Activated naive CD4-positive, alpha-beta T cell treated with anti-CD3 and anti-CD28 coated beads, Interleukin-2, amount 50 U/mL, for 16 hours (primary cell): ENCODE results near the gene SYNPO2.
"Not testable (repeated sequence)": the region's sequence is repeated elsewhere in the genome, so short reads cannot be mapped to it uniquely, and the experiment has no call there.

Experiments used
- DNase-seq: peaks from one replicate; pipeline ENCODE4 v3.0.0-alpha.2; 2020

The SYNPO2 gene, protein sequence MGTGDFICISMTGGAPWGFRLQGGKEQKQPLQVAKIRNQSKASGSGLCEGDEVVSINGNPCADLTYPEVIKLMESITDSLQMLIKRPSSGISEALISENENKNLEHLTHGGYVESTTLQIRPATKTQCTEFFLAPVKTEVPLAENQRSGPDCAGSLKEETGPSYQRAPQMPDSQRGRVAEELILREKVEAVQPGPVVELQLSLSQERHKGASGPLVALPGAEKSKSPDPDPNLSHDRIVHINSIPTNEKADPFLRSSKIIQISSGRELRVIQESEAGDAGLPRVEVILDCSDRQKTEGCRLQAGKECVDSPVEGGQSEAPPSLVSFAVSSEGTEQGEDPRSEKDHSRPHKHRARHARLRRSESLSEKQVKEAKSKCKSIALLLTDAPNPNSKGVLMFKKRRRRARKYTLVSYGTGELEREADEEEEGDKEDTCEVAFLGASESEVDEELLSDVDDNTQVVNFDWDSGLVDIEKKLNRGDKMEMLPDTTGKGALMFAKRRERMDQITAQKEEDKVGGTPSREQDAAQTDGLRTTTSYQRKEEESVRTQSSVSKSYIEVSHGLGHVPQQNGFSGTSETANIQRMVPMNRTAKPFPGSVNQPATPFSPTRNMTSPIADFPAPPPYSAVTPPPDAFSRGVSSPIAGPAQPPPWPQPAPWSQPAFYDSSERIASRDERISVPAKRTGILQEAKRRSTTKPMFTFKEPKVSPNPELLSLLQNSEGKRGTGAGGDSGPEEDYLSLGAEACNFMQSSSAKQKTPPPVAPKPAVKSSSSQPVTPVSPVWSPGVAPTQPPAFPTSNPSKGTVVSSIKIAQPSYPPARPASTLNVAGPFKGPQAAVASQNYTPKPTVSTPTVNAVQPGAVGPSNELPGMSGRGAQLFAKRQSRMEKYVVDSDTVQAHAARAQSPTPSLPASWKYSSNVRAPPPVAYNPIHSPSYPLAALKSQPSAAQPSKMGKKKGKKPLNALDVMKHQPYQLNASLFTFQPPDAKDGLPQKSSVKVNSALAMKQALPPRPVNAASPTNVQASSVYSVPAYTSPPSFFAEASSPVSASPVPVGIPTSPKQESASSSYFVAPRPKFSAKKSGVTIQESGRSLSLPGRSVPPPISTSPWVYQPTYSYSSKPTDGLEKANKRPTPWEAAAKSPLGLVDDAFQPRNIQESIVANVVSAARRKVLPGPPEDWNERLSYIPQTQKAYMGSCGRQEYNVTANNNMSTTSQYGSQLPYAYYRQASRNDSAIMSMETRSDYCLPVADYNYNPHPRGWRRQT

DNA sequence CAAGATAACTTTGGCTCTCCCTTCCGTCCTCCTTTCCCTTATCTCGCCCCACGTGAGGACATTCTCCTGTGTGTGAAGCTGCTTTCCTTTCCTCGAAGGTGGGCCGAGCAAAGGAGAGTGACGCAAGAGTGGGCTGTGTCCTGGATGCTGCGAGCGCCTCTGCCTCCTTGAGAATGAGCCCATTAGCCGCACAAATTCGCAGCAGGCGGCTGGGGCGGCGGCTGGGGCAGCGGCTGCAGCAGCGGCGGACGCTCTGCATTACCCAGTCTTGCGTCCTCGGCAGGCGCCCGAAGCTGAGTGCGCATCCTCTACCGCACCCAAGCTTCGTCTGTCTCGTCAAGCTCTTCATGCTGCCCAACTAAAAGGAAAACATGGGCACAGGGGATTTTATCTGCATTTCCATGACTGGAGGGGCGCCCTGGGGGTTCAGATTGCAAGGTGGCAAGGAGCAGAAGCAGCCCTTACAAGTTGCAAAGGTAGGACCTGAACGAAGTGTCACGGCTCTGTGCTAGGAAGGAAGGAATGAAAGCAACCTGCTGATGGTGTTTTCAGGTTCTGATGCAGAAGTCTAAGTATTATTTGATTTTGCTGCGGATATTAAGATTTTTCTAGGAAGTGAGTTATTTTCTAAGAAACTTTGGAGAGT lies at the start of gene SYNPO2:
TSS of gene SYNPO2 (plus strand) at position 189 of the 646 bp plus-strand sequence. CDS start at position 372, 183 bp downstream.
- DNase-seq, result peak; percentile 23

DNA sequence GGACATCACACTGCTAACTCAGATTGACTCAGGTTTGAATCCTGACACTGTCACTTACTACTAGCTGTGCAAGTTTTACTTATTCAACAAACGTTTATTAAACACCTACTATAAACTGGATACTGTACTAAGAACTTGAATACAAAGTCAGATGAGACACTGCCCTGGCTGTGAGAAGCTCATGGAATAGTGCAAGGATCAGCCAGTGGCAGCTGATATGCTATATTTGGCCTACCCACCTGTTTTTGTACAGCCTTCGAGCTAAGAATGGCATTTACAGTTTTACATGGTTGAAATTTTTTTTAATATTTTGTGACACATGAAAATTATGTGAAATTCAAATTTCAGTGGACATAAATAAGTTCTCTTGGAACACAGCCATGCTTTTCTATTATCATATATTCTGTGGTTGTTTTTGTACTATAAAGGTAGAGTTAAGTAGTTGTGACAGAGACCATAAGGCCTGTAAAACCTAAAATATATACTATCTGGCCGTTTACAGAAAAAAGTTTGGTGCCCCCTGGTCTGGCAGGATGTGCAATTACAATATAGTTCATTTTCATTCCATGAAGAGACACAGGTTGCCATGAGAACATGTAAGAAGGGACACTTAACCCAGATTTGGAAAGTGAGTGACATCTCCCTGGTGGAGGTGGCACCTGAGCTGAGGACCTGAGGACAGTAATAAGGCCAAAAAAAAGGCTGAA lies 49.3 kb upstream of the SYNPO2 start:
- DNase-seq, result no peak

DNA sequence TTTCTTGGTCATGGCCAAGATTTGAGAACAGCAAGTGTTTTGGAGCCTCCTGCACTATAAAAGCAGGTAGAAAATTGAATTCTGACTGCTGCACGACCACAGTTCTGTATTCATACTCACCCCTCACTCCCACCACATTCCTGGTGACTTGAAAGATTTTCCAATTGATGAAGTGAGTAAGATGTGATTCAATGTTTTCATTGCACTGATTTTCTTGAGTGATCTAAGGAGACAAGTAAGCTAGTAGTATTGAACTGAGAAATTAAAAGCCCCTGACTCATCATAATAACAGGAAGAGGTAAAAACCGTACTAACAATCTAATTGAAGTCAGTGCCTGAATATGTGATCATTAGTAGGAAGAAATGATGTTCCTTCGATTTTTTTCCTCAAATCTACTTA lies 46.6 kb upstream of the SYNPO2 start:
- no peak for DNase-seq

DNA sequence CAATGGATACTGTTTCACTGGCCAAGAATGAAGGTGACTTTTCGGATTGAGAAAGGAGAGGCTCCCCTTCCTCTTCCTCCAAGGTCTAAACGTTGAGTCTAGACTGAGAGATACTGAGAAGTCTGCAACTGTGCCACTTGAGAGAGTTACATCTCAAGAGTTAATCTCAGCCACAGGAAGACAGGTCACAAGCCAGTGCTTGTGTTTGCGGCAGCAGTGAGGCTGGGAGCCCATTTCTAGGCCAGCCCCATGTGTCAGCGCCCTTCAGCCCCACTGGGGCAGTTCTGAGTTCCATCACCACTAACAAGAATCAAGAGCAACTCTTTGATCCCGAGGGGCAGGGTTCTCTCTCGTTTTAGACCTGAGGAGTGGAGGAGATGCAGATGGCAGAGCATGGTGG lies 45.4 kb upstream of the SYNPO2 start:
- no peak for DNase-seq

DNA sequence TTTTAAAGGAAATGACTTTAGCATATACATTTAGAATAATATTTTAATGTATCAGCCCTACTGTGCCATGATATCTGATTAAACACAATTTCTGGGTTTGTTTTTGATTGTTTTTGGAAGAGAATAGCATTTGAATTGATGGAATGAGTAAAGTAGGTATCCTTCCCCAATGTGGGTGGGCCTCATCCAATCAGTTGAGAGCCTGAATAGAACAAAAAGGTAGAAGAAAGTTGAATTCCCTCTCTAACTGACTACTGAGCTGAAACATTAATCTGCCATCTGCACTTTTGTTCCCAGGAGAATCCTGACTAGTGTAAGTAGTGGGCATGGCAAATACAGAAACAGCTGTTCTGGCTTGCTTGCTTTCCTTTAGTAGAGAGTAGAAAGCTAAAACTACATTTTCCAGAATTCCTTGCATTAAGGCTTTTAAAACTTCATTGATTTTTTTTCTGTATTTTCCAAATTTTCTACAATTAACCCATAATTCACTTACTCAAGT lies 43.1 kb upstream of the SYNPO2 start:
- DNase-seq, result no peak

DNA sequence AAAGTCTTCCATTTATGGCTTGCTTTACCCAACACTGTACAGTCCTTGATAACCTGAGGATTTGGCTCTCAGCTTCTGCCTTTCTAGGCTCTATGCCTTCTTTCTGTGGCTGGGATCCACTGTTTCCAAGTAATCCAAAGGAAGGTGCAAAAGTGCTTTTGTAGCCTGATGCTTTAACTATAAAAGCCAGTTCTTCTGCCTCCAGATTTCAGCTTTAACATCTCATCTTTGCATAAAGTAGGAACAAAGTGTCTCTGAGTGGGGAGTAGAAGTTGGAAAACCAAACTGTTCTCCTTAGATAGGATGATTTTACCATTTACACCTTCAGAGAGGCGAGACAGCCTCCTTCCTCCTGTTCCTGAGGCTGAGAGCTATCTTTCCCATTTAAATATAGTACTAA lies 41.7 kb upstream of the SYNPO2 start:
- no peak for DNase-seq

DNA sequence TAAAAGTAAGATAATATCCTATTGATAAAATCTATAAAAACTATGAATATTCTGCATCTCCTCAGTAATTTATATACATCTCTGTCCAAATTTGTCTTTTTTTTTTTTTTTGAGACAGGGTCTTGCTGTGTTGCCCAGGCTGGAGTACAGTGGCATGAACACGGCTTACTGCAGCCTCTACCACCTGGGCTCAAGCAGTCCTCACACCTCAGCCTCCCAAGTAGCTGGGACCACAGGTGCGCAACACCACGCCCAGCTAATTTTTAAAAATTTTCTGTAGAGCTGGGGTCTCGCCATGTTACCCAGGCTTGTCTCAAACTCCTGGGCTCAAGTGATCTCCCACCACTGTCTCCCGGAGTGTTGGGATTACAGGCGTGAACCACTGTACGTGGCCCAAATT lies 40.4 kb upstream of the SYNPO2 start:
- DNase-seq, result no peak

DNA sequence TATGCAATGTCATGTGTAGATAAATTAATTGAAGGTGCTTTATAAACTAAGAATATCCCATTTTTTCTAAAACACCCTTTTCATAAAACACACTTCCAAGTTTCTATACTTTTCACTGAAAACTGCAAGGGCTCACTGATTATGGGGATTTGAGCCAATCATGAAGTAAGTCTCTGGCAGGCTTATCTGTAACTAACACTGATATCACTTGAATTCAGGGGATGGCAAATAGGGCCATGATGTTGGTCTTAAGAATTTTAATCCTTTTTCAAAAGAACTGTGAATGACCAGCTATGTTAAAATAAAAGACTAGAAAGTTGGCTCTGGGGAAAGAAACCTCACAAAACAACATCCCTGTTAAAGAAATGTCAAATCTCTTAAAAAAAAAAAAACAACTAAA lies 39.8 kb upstream of the SYNPO2 start:
- no peak for DNase-seq

DNA sequence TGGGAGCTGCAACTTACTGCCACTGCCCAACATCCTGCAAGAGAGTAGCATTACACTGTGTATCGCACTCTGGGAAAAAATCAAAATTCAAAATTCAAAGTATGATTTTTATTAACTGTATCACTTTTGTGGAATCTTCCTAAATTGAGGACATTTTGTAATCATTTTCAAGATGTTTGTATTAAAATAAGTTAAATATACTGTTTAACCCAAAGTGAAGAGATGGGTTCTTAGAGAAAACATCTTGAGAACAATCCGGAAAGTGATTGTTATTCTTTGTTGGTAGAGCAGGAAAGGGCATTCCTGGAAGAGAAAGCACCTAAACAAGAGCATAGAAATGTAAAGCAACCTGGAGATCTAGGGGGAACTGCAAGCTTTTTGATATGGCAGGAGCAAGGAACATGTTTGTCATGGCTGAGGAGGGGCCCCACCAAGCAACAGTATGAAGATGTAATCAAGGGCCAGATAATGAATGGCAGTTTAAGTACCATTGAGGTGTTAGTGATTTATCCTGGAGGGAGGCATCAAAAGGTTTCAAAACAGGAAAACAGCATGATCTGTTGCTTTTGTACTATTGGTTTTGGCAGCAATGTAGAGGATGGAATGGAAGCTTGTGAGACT lies 38.7 kb upstream of the SYNPO2 start:
- DNase-seq, result no peak

DNA sequence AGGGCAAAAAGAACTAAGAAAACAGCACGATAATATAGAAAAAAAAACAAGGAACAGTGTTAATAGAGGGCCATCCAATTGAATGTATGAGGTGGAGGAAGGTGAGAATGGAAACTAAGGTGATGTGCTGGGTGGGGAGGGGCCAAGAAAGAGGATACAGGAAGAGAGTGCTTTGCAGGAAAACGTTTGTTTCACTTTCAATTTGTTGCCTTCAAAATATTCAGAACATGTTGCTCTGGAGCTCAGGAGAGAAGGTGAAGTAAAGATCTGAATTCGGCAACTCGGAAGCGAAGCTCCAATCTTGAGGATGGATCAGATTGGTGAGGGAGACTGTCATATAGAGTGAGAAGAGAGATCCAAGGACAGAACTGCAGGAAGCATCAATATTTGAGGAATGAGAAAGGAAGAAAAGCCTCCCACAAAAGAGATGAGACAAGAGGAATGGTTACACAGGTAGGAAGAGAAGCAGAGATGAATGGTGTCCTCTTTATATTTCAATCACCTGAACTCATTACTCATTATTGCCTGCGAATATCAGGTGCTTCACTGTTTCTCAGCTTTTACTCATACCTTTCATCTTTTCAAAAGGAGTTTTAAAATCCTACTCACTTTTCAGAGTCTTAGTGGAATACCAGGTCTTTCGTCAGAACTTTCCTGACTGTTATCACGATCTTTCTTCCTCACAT lies 38.0 kb upstream of the SYNPO2 start:
- peak; percentile 17 for DNase-seq

DNA sequence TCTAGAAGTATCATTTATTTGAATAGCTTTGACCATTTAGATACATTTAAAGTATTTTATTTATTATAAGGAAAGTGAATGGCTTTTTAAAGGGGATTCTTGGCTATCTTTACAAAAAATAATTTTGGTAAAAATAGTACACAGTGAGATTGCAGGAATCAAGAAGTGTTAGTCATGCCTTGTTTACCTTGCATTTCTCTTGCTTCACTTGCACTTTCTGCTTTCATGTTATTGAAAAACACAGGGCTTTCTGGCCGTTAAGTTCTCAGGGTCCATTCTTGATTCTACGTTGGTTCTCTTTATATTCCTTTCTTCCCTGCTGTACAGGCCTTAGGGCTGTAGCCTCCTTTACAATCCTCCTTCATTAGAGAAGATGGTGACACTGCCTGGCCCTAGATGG lies 30.9 kb upstream of the SYNPO2 start:
- no peak for DNase-seq

DNA sequence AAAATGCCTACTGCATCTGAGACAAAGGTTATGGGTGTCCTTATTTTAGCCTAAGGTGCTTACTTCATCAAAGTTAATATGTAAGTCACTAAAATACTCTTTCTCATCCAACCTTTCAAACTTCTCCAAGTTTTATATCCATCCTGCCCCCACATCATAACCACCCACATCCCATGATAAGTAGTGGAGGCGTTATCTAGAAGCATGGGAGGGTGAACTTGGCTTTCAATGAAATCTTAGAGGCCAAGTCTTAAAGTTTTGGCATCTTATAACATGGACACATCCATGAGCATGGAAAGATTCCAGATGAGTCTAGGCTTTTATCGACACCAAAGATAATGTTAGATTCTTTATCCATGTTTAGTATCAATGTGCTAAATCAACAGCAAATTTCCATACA lies 29.9 kb upstream of the SYNPO2 start:
- no peak for DNase-seq

DNA sequence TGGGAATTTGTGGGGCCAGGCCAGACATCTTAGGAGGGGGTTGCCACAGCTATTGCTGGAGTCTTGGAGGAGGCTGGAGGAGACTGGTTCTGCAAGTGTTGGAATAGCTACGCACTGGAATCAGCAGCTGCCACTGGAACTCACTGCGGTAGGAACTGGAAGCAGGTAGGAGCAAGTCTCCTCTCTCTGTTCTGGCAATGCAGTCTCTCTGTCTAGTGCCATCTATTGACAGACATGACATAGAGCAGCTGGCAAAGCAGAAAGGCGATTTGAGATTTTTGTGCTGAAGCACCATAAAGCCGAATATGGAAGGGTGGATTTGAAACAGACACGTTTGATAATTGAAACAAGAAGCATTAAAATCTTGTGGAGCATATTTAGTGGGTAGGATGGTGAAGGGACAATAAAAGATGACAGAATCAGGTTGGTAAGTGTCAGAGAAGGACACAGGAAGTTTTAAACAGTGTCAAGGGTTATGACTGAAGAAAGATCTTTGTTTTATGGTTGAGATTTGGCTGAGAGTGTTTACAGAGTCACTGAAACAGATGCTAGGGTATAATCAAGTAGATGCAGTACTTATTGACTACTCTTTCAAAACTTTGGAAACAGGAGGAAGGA lies 23.5 kb upstream of the SYNPO2 start:
- no peak for DNase-seq

DNA sequence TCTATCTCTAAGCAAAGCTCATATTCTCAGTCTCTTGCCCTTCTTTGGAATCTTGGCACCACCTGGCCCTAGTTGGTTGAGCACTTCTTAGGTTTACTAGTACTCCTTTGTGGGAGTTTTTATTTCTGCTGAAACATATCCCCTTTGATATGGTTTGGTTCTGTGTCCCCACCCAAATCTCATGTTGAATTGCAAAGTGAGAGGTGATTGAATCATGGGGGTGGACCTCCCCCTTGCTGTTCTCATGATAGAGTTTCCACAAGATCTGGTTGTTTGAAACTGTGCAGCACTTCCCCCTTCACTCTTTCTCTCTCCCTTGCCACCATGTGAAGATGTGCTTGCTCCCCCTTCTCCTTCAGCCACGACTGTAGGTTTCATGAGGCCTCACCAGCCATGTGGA lies 22.2 kb upstream of the SYNPO2 start:
- DNase-seq, result no peak

DNA sequence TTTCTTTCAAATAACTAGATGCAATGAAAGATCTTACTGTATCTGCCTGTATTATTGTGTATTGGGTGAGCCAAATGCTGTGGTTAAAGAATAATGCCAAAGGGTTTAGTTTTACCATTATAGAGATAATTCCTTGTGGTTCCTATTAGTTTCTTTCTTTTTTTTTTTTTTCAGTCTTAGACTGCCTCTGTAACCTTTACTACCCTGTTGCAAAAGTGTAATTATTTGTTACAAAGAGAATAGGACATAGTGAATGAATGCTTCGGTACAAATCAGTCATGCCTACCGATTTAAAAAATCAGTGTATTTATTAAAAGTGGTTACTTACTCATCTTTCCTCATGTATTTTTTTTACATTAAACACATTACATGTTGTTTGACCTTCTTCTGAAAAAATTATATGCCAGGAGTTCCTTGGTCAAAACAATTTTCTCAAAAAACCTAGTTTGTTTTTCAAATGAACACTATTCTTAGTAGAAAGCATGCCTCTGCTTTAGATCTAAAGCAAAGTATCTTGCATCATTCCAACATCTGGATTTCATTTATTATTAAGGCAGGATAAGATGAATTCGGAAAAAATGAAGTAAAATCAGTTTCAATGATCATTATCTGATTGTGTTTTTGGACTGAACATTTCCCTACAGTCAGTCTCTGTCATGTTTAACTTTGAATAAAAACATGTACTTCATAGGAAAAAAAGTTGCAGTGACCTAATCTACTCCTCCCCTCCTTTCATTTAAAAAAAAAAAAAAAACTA lies 21.2 kb upstream of the SYNPO2 start:
- DNase-seq, result no peak

DNA sequence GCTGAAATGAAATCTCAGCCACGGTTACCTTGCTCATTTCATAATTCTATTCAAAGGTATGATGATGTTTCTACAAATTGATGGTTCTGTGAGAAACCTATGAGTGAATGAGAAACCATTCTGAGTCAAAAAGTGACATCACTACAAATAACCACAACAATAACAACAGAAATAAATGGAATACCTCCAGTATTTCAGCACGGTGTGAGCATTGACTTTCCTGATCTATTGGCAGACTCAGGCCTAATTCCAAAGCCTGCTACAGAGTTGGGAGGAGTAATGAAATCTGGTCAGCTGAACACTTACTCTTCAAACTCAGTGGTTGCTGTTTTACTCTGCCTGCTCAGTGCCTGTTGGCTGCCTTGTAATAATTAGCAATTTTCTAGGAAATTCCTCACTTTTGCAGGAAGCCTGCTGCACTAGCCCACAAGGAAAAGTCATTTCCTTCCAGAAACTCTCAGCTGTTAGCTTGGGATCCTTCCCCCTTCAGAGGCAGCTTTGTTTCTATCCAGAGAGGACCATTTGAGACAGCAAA lies 18.8 kb upstream of the SYNPO2 start:
- DNase-seq, result no peak

DNA sequence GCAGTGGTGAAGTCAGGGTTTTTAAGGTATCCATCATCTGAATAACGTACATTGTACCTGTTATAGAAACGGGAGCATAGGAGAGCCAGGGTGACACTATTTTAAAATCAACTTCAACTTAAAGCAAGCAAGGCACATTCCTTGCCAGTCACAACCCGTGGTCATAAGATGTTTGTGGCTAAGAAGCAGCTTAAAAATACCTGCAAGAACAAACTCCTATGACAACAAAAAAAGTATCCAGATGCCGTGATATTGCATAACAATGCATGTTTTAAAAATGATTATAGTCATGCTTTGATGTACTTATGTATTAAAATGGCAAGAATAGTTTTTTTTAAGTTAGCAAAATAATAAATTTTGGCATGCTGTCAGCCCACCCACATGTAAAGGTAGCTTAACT lies 16.5 kb upstream of the SYNPO2 start:
- DNase-seq, result no peak

DNA sequence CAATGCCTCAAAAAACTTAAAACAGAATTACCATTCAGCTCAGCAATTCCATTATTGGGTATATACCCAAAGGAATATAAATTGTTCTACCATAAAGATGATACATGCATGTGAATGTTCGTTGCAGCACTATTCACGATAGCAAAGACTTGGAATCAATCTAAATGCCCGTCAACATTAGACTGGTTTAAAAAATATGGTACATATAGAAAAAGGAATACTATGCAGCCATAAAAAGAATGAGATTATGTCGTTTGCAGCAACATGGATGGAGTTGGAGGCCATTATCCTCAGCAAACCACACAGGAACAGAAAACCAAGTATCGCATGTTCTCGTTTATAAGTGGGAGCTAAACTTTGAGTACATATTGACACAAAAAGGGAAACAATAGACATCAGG lies 10.9 kb upstream of the SYNPO2 start:
- no peak for DNase-seq

DNA sequence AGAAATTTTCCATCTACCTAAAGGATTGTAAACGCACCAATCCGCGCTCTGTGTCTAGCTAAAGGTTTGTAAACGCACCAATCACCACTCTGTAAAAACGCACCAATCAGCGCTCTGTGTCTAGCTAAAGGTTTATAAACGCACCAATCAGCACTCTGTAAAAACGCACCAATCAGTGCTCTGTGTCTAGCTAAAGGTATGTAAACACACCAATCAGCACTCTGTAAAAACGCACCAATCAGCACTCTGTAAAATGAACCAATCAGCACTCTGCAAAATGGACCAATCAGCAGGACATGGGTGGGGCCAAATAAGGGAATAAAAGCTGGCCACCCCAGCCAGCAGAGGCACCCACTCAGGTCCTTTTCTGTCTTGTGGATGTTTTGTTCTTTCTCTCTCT lies 10.1 kb upstream of the SYNPO2 start:
- not testable (repeated sequence) for DNase-seq
